ENCODE measurements around the gene SDHA. TPM values are rescaled to one million over a fixed set of nuclear protein-coding genes. Genes with fewer than 3 reads are reported as not detected.

The SDHA gene
- total and polyA plus RNA-seq, 9 donors: 69.6 to 169 (median 103) TPM

GRCh38 chr5:305050-305449, 86.9 kb downstream of the SDHA start:
- peaks cover 5% of the 10 kb centered on the region for H3K4me1 ChIP-seq (ENCODE audit: insufficient read depth)
- WGBS, 3 donors: 87 to 91% (median 89%) methylated on average over 9 of the region's 9 CpGs
- H3K27ac ChIP-seq: no peak overlapping the region
- H3K9me3 ChIP-seq: no peaks in the 10 kb centered on the region
- intact Hi-C loops (cut with DNase I): no loop called here
- peak in 1 of 5 donors; percentile 17 for DNase-seq
- no peaks in the 10 kb centered on the region for H3K36me3 ChIP-seq
- H3K4me3 ChIP-seq: no peak overlapping the region
- TF ChIP-seq POLR2A (IDR thresholded peaks at IDR 0.05): no peak
- TF ChIP-seq EP300 (IDR thresholded peaks at IDR 0.05): no peak
- no peak for TF ChIP-seq CTCF (IDR thresholded peaks at IDR 0.05)
- no peaks in the 10 kb centered on the region for H3K27me3 ChIP-seq

- Histone ChIP-seq H3K36me3 (no peaks in the 10 kb centered on the region), H3K27ac (no peak overlapping the region), H3K27me3 (no peaks in the 10 kb centered on the region), H3K4me3 (no peak overlapping the region), H3K9me3 (no peaks in the 10 kb centered on the region), H3K4me1 (ENCODE audit: insufficient read depth) (peaks cover 5% of the 10 kb centered on the region)
- intact Hi-C loops (cut with DNase I): no loop called here
- DNase-seq: no peak
- TF ChIP-seq EP300 (IDR thresholded peaks at IDR 0.05) (no peak), POLR2A (IDR thresholded peaks at IDR 0.05) (no peak), CTCF (IDR thresholded peaks at IDR 0.05) (no peak)
- 92 to 96% (median 92%) methylated on average over 14 of the region's 14 CpGs for WGBS, 3 donors
These were observed 87.3 kb downstream of the SDHA start for GRCh38 chr5:305459-305858.

- peak in 1 of 5 donors; percentile 23 for DNase-seq
- no peak for TF ChIP-seq POLR2A (IDR thresholded peaks at IDR 0.05)
- no peak for TF ChIP-seq EP300 (IDR thresholded peaks at IDR 0.05)
- no peak for TF ChIP-seq CTCF (IDR thresholded peaks at IDR 0.05)
- no peaks in the 10 kb centered on the region for H3K36me3 ChIP-seq
These were observed 88.1 kb downstream of the SDHA start for GRCh38 chr5:306011-306805.

More at GRCh38 chr5:306011-306805, 88.1 kb downstream of the SDHA start:
- intact Hi-C loops (cut with DNase I): no loop called here
- no peak overlapping the region for H3K4me3 ChIP-seq
- H3K27ac ChIP-seq: no peak overlapping the region
- H3K9me3 ChIP-seq: no peaks in the 10 kb centered on the region
- no peaks in the 10 kb centered on the region for H3K27me3 ChIP-seq
- H3K4me1 ChIP-seq (ENCODE audit: insufficient read depth): peaks cover 5% of the 10 kb centered on the region
- WGBS, 3 donors: 92 to 94% (median 93%) methylated on average over 28 of the region's 28 CpGs

Other genes starting within 250 kb of the SDHA start
- gene PLEKHG4B, start 126.2 kb upstream of the SDHA start, total RNA-seq: 1 to 10 TPM; 1.1 to 4.0 (median 2.0) TPM
- gene PLEKHG4B, start 126.2 kb upstream of the SDHA start, polyA plus RNA-seq: under 1 TPM; 0.47 to 0.85 TPM
- under 1 TPM in 2 of 7 donors, not detected in 5; 0.38 to 0.92 TPM for gene LRRC14B, start 26.8 kb upstream of the SDHA start, total RNA-seq
- under 1 TPM in 1 of 2 donors, not detected in 1; 0.04 TPM for gene LRRC14B, start 26.8 kb upstream of the SDHA start, polyA plus RNA-seq
- gene CCDC127, start 167 bp upstream of the SDHA start, total RNA-seq: 1 to 10 TPM; 2.5 to 9.9 (median 6.0) TPM
- 1 to 10 TPM; 4.7 to 6.8 TPM for gene CCDC127, start 167 bp upstream of the SDHA start, polyA plus RNA-seq
- gene PDCD6, start 53.3 kb downstream of the SDHA start, total RNA-seq: 10 to 100 TPM; 67.4 to 85.0 (median 73.9) TPM
- 100 to 1,000 TPM in 1 of 2 donors, 10 to 100 TPM in 1; 84.5 to 103 TPM for gene PDCD6, start 53.3 kb downstream of the SDHA start, polyA plus RNA-seq
- 10 to 100 TPM in 1 of 7 donors, 1 to 10 TPM in 5, under 1 TPM in 1; 0.72 to 14.9 (median 2.0) TPM for gene AHRR, start 103.4 kb downstream of the SDHA start, total RNA-seq
- 1 to 10 TPM in 1 of 2 donors, under 1 TPM in 1; 0.77 to 2.1 TPM for gene AHRR, start 103.4 kb downstream of the SDHA start, polyA plus RNA-seq
- gene EXOC3, start 224.9 kb downstream of the SDHA start, total RNA-seq: 10 to 100 TPM; 25.5 to 67.4 (median 53.8) TPM
- 10 to 100 TPM; 33.1 to 41.4 TPM for gene EXOC3, start 224.9 kb downstream of the SDHA start, polyA plus RNA-seq